HK-2 (cell line): Measurements from ENCODE around the gene MCRIP2.

Source experiments
- DNase-seq: peaks from one replicate; pipeline ENCODE4 v3.0.0-alpha.2; 2018; ENCODE audit not compliant: unreplicated experiment

Gene MCRIP2

DNA sequence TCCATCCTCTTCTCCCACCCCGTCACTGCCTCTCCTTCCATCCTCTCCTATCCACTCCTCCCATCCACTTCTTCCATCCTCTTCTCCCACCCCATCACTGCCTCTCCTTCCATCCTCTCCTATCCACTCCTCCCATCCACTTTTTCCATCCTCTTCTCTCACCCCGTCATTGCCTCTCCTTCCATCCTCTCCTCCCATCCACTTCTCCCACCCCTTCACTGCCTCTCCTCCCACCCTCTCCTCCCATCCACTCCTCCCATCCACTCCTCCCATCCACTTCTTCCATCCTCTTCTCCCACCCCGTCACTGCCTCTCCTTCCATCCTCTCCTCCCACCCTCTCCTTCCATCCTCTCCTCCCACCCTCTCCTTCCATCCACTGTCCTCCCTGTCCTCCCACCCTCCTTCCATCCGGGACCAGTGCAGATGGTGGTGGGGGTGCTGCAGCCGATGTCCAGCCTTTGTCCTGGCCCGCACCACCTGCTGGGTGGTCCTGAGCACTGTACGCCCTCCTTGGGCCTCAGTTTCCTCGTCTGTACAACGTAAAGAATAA lies 9.7 kb upstream of the MCRIP2 start:
- DNase-seq, result no peak

DNA sequence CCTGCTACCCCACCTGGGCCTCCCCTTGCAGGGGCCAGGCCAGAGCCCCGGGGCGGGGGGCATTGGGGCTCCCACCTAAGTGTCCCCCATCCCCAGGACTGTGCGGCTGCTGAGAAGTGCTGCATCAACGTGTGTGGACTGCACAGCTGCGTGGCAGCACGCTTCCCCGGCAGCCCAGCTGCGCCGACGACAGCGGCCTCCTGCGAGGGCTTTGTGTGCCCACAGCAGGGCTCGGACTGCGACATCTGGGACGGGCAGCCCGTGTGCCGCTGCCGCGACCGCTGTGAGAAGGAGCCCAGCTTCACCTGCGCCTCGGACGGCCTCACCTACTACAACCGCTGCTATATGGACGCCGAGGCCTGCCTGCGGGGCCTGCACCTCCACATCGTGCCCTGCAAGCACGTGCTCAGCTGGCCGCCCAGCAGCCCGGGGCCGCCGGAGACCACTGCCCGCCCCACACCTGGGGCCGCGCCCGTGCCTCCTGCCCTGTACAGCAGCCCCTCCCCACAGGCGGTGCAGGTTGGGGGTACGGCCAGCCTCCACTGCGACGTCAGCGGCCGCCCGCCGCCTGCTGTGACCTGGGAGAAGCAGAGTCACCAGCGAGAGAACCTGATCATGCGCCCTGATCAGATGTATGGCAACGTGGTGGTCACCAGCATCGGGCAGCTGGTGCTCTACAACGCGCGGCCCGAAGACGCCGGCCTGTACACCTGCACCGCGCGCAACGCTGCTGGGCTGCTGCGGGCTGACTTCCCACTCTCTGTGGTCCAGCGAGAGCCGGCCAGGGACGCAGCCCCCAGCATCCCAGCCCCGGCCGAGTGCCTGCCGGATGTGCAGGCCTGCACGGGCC lies 8.9 kb upstream of the MCRIP2 start:
- no peak for DNase-seq

DNA sequence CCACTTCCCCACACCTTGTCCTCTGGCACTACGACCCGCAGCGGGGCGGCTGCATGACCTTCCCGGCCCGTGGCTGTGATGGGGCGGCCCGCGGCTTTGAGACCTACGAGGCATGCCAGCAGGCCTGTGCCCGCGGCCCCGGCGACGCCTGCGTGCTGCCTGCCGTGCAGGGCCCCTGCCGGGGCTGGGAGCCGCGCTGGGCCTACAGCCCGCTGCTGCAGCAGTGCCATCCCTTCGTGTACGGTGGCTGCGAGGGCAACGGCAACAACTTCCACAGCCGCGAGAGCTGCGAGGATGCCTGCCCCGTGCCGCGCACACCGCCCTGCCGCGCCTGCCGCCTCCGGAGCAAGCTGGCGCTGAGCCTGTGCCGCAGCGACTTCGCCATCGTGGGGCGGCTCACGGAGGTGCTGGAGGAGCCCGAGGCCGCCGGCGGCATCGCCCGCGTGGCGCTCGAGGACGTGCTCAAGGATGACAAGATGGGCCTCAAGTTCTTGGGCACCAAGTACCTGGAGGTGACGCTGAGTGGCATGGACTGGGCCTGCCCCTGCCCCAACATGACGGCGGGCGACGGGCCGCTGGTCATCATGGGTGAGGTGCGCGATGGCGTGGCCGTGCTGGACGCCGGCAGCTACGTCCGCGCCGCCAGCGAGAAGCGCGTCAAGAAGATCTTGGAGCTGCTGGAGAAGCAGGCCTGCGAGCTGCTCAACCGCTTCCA lies 8.1 kb upstream of the MCRIP2 start:
- no peak for DNase-seq

DNA sequence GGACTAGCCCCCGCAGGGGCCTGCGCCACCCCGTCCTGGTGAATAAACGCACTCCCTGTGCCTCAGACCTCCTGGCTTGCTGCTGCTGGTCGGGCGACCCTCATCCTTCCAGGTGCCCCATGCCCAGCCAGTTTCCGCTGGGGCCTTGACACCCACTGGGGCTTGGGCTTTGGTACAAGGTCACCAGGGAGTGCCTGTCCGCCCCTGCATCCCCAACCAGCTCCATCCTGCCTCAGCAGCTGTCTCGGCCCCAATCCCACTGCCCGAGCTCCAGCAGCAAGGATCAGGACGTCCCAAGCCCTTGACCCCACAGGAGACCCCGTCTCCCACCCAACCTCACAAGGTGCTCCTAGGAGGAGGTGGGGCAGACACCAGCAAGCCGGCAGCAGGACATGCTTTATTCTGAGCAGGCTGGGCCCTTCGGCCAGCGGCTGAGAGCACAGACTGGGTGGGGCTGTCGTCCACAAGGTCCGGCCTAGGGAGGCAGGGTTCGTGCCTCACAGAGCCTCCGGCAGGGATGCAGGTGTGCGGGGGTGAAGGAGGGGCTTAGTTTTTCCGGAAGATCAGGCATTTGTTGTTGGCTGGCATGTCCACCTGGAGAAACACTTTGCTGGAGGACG lies 7.5 kb upstream of the MCRIP2 start:
- no peak for DNase-seq

DNA sequence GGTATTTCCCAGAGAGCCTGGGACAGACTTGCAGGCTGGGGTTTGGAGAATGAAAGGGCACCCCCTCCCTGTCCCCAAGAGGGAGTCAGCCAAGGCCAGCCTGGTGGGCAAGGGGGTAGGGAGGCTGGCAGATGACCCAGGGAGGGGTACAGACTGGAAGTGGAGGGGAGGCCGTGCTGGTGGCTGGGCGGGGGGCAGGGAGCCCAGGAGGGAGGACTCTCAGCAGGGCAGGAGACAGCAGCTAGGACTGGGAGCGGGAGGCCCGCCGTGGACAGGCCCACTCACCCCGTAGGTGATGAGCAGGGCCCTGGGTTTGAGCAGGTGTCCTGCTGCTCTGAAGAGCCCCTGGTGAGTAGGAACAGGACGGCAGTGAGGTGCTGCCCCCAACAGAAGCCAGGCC lies 6.6 kb upstream of the MCRIP2 start:
- no peak for DNase-seq

DNA sequence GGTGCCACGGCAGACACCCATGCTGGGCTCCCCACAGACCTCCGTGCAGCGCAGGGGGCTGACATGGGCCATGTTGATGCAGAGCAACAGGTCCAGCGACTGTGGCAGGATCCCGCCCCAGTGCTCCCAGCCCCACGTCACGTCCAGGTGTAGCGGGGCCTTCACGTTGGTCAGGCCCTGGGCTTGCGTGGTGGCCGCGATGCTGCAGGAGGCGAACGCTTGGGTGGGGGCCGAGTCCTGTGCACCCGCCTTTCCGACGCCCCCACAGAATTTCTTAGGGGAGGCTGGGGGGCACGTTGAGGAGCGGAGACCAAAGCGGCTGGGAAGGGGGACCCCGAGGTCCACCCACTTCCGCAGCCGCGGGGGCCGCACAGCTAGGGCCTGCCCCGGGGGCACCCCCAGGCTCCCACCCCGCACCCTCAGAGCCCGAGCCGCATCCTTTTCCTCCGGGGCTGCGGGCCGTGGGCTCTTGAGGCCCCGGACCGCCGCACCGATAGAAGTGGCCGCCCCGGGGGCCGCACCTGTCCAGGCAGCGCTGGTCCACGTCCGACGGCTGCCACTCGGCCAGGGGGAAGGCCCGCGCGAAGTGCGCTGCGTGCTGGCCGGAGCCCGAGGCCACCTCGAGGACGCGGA lies 5.9 kb upstream of the MCRIP2 start:
- DNase-seq, result no peak

DNA sequence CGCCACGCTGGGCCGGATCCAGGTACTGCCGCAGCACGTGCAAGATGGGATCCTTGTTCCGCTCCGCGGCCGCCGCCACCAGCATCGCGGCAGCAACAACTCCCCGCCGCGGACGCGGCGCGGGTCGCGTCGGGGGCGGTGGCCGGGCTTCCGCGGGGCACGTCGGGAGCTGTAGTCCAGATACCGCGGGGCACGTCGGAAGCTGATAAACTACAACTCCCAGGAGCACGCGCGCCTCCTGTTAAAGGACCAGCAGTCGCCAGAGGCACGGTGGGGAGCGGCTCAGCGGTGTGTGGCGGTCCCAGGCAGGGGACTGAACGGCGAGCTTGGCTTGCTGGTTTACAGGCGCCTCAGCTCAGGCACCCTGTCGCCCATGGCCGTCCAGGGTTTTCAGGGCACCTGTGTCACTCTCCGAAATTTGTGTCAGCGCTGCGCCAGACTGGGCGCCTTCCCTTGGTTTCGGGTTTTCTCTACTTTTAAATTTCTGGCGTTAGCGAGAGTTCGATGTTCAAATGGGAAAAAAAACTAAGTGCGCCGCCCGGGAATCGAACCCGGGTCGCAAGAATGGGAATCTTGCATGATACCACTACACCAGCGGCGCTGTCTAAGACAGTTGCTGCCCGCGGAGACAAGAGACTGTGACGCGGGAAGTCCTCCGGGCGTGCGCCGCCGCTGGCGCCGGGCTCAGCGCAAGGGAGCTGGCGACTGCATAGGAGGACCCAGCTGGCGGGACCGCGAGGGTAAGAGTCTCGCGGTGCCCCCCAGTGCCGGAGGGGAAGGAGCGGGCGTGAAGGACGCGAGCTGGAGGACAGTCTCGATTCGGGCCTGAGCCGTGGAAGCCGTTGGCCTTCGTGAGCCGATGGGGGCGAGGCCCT lies 5.2 kb upstream of the MCRIP2 start, which contains the start of gene METTL26:
Gene METTL26 (minus strand): TSS at position 100 of the 875 bp plus-strand sequence. CDS start 15 bp downstream, at position 85.
- peak; percentile 87 for DNase-seq

DNA sequence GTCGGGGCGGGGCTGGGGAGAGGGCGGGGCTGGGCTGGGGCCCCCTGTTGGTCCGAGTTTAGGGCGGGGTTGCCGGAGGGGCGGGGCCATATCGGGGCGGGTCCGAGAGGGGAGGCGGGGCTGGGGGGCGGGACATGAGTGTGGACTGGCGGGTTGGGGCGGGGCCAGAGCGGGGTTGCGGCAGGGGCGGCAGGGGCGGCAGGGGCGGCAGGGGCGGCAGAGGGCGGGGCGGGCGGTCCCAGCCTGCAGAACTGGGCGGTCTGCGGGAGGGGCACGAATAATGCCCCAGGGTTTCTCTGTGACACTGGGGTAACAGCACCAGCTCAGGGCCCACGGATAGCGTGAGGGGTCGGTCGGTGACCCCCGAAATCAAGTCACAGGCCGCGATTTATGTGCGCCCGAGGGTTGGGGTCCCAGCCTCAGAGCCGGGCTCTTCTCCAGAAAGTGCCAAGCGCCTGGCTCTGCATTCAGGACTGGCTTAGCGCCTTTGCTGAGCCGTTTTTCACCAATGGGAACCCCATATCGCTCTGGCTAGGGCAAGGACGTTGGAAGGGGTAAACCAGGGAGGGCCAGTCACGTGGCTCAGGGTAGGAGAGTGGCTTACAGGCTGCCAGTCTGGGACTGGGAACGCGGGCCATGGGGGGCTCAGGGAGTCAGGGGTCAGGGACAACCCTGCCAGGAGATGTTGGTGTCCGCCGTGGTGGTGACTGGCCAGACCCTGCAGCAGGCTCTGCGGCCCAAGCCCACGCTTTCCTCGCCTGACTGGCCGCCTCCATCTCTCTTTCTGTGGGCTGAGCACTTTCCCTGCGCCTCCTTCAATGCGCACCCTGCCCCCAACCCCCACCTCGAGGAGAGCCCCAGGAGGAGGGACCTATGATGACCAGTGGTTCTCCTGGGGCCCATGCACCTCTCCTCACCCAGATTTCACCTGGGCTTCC lies 4.3 kb upstream of the MCRIP2 start:
- peak; percentile 89 for DNase-seq

DNA sequence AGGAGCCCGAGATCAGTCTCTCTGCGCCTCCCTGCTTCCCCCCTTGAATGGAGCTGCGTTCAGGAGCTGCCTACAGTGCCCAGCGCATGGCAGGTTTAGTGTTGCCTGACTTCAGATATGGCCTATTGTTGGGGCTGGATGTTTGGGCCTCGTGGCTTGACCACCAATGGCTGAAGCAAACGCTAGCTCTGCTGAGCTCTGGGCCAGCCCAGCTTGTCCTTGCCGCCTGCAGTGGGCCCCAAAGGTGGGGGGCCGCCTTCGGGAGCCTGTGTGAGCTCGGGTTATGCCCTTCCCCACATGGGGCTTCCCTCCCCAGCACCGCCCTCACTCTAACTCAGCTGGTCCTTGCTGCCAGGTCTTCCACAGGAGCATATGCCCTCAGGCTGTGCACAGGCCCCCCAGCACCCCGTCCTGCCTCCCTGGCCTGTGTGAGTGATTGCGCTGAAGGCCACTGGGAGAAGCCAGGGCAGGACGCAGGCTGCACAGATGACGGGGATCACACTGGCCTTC lies 3.5 kb upstream of the MCRIP2 start:
- DNase-seq, result no peak

DNA sequence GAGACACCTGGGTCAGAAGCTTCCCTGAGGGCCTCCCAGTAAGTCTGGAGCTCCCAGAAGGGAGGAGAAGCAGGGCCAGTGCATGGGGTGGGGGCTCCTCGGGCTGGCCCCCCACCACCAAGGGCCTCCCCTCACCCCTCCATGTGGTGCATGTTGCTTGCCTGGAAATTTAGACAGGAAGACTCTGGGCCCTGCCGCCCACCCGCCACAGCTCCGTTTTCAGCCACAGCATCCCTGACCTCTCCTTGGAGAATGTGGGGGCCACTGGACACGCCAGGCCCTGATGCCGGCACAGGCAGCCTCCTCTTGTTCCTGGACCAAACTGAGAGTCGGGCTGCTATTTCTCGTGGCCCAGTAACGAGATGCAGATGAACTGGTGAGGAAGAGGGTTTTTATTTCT lies 2.8 kb upstream of the MCRIP2 start:
- no peak for DNase-seq

DNA sequence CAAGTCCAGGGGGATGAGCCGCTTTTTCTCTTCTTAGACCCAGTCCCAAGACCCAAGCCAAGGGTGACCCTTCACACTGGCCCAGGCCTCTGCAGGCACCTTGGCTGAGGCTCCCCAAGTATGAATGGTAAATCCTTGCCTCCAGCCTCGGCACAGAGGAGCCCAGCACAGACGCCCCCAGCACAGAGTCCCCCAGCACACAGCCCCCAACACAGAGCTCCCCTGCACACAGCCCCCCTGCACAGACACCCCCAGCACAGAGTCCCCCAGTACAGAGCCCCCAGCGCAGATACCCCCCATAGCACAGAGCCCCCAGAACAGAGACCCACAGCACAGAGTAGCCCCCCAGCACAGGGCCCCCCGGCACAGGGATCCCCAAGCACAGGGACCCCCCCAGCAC lies 1.0 kb upstream of the MCRIP2 start:
- no peak for DNase-seq

DNA sequence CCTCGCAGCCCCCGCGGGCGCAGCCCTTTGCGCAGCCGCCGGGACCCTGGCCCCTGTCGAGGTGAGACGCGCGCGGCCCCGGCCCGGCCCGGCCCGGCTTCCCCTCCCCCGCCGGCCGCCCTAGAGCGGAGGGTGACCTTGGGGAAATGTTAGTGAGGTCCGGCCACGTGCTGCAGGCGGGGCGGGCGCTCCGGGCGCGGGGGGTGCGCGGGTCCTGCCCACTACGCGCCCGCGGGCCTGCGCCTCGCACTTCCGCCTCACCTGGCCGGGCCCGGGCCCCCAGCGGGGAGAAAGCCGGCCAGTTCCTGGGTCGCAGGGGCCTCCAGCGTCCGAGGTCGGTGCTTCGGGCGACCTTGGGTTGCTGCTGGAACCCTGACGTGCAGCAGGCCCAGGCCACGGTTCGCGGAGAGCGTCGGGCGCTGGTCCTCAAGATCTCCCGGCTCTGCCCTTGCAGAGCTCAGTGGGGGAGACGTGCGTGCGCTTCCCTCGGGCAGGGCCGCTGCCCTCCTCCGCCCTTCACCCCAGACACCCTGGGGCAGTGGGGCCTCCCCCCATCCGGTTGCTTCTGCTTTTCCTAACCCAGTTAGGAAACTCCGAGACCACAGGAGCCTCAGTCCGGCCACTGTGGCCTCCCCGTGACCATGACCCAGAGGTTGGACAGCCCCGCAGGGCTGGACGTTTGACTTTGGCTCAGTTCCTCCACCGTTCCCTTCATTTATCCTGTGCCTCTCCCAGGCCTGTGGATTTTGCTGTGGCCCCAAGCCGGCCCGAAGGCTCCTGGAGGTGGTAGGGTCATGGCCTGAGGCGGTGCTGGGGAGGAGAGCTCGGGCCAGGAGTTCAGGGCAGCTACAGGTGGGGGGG lies 791 bp downstream of the MCRIP2 start:
- DNase-seq, result peak; percentile 54

DNA sequence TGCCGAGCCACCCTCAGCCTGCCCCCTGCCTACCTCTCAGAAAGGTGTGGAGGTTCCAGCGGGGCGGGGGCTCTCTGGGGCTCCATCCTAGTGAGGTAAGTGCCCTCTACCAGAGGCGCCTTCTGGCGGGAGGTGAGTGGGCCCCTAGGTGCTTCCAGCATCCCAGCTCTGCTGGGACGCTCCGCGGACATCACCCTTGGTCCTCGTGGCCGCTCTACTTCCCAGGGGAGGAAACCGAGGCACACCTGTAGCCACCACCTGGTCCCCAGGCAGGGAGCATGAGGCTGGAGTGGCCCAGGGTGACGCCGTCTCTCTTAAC lies 1.4 kb downstream of the MCRIP2 start:
- no peak for DNase-seq

DNA sequence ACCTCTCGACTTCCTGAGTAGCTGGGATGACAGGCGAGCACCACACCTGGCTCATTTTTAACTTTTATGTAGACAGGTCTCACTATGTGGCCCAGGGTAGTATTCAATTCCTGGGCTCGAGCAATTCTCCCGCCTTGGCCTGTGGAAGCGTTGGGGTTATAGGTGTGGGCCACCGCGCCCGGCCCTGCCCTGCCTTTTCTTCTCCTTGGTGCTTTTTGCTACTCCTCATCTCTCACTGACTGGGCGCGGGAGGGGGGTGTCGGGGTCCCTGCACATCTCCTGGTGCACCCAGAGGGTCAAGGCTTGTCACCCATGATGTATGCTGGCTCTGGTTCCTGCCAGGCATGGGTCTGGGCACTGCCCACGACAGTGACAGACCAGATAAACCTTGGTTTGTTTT lies 2.9 kb downstream of the MCRIP2 start:
- DNase-seq, result no peak

DNA sequence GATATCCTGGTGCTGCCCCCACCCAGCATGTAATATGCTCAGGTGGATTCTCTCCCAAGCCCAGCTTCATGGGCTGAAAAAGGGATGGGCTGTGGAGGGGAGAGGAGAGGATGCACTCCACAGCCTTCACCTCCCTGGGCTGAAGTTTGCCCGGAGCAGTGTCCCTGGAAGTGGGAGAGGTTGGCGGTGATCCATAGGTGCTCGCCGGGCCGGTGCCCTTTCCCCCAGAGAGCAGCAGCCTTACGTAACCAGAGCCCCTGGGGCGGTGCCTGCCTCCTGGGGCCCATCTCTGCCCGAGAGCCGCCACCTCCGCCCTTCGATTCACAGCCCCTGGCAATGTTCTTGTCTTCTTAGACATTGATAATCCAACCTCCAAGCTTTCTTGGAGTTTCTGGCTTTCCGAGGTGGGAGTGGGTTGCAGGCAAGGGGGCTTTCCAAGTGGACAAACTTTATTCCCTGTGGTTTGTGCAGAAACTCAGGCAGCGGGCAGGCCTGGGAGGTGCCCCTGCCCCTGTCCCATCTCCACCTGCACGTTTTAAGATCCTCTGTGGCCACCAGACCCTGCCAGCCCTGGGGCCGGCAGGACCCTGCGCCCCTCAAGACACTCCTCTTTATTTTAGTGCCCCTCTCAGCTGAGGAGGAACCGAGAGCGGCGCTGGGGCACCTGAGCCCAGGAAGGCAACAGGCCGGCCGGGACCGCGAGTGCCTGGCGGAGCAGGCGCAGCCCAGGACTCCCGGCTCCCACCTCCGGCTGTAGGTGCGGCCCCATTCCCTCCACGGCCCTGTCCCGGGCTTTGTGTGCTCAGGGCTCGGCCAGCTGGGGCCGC lies 4.4 kb downstream of the MCRIP2 start:
- no peak for DNase-seq

DNA sequence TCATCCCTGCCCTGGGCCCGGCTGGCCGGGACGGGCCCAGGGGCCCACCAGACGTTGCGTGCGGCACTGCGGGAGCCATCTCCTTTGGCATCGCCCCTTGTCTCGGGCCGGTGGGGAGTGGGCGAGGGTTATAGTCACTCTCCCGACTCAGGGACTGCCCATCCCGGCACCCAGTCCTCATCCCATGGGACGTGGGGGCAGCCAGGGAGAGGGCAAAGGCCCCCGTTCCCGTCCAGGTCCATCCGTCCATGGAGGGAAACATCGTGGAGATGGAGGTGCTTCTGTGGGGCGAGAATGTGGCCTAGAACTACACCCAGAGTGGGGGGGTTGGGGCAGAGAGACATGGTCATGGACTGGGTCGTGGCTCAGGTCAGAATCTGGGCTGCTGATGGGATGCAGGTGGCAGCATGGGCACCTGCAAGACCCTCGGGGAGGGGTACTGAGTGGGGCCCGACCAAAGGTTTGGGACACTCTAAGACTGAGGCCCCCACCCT lies 5.1 kb downstream of the MCRIP2 start:
- DNase-seq, result no peak

DNA sequence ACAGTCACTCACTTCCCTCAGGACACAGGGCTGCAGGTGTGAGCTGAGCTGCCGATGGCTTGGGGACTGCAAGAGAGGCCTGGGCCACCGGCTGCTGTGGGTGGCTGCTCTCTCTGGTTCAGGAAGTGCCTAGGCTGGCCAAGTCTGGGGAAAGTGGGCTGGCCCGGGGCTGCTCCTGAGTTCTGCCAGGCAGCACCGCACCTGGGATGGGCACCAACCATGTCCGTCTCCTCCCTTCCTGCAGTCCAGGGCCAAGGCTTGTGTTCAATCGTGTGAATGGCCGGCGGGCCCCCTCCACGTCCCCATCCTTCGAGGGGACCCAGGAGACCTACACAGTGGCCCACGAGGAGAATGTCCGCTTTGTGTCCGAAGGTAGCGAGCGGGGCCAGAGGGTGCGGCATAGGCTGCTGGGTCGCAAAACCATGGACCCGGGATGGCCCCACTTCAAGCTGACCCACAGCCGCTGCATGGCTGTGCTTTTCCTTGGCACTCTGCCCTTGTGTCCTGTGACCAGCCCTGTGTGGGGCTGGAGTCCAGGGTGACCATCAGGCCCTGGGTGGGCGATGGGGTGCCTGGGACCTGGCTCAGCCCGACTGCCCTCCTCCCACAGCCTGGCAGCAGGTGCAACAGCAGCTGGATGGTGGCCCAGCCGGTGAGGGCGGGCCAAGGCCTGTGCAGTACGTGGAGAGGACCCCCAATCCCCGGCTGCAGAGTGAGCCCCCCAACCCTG lies 5.7 kb downstream of the MCRIP2 start:
- DNase-seq, result no peak
